Sigmoid colon (tissue), 4 donors: Measurements from ENCODE around the gene PDLIM5.

Experiments
- CTCF ChIP-seq, 4 experiments: fragments of 450-650 bp in 3 of 4; fragments of 200-600 bp in 1 of 4; IDR thresholded peaks; one replicate each; pipeline ENCODE4 v1.5.1; 2016 to 2019; ENCODE audit warnings: antibody characterized with exemption in 4 of 4, mild to moderate bottlenecking in 3 of 4, moderate library complexity in 2 of 4
- EP300 ChIP-seq, 4 donors: sonication (generic); formaldehyde crosslinking; IDR thresholded peaks; one replicate each; pipeline ENCODE4 v1.6.1; 2017; ENCODE audit warnings: antibody characterized with exemption in 4 of 4
- POLR2A ChIP-seq, 2 donors: fragments of 450-650 bp; IDR thresholded peaks; one replicate each; pipeline ENCODE4 v1.6.1; 2016; ENCODE audit warnings: antibody characterized with exemption in 2 of 2, mild to moderate bottlenecking in 2 of 2, moderate library complexity in 2 of 2
- POLR2AphosphoS5 ChIP-seq, 4 donors: sonication (generic); formaldehyde crosslinking; IDR thresholded peaks; one replicate each; pipeline ENCODE4 v1.6.1; 2017; ENCODE audit warnings: antibody characterized with exemption in 4 of 4

- TF ChIP-seq CTCF (IDR thresholded peaks at IDR 0.05) = no peak
- TF ChIP-seq POLR2A (IDR thresholded peaks at IDR 0.05) = no peak
- no peak for TF ChIP-seq EP300 (IDR thresholded peaks at IDR 0.05)
- no peak for TF ChIP-seq POLR2AphosphoS5 (IDR thresholded peaks at IDR 0.05)
Observed at GRCh38 chr4:94416335-94416734, 35.4 kb upstream of the PDLIM5 start.
